ENCODE results near the gene MYLK4.
A peak's percentile ranks its signal among the peaks of the same experiment; 100 is the strongest.

Gene MYLK4

DNA sequence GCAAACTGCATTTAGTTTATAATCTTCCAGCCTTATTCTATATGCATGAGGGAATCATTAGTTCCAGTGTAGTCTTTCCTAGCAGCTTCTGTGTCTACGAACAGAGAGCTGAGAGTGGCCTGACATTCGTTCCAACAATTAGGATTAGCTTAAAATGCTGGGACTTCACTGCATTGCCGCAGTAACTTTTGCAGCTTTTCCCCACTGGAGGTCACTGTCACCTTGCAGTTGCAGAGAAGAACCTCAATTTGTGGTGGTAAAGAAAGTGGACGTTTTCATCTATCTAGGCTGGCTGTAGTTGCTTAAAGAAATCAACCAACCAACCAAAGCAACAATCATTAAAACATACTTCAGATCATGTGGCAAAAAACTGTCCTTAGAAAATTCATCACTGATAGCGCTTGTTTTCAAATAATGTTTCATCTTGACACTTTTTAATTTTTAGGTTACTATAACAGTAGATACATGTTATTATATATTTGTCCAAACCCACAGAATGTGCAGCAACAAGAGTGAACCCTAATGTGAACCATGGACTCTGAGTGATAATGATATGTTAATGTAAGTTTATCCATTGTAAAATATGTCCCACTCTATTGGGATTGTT is 12.2 kb downstream of the MYLK4 start:
- H3K9ac ChIP-seq = no peak overlapping the region
- no peak overlapping the region for H3K4me3 ChIP-seq (IDR thresholded peaks at IDR 0.05; ENCODE audit: insufficient read depth, low read depth, low read length)
- no peak overlapping the region for H3K4me2 ChIP-seq
- no peaks in the 10 kb centered on the region for H3K79me2 ChIP-seq (ENCODE audit: insufficient read depth, low read depth)
- TF ChIP-seq, protein P1, sequence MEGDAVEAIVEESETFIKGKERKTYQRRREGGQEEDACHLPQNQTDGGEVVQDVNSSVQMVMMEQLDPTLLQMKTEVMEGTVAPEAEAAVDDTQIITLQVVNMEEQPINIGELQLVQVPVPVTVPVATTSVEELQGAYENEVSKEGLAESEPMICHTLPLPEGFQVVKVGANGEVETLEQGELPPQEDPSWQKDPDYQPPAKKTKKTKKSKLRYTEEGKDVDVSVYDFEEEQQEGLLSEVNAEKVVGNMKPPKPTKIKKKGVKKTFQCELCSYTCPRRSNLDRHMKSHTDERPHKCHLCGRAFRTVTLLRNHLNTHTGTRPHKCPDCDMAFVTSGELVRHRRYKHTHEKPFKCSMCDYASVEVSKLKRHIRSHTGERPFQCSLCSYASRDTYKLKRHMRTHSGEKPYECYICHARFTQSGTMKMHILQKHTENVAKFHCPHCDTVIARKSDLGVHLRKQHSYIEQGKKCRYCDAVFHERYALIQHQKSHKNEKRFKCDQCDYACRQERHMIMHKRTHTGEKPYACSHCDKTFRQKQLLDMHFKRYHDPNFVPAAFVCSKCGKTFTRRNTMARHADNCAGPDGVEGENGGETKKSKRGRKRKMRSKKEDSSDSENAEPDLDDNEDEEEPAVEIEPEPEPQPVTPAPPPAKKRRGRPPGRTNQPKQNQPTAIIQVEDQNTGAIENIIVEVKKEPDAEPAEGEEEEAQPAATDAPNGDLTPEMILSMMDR (conservative IDR thresholded peaks at IDR 0.05; ENCODE audit: low read depth, low read length) = peak; percentile 70
- H4K20me1 ChIP-seq (ENCODE audit: insufficient read depth) = no peaks in the 10 kb centered on the region
- no peak overlapping the region for H2AFZ ChIP-seq (ENCODE audit: low read depth)
- H3K36me3 ChIP-seq (ENCODE audit: insufficient read depth) = no peaks in the 10 kb centered on the region
- H3K27ac ChIP-seq = no peak overlapping the region
- H3K27me3 ChIP-seq (ENCODE audit: insufficient read depth, low read depth) = no peaks in the 10 kb centered on the region
- H3K4me1 ChIP-seq (ENCODE audit: low read depth, poor library complexity, severe bottlenecking) = no peaks in the 10 kb centered on the region

DNA sequence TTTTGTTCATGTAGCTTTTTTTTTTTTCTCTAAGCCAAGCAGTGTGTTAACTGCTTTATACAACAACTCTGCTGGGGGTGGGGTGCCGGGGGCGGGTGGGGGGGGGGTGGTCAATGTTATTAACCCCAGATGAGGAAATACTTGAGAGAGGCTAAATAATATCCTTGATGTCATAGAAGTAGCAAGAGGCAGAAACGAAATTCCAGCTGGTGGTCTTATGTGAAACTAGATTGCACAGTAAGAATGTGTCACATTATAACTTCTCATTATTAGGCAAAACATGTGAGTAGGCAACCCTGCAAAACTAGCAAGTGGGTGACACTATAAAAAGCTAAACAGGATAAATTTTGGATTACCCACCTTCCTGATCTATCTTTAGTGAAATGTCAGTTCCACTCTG is 12.8 kb downstream of the MYLK4 start:
- Histone ChIP-seq H3K4me2 (no peak overlapping the region), H3K4me1 (ENCODE audit: low read depth, poor library complexity, severe bottlenecking) (no peaks in the 10 kb centered on the region), H3K36me3 (ENCODE audit: insufficient read depth) (no peaks in the 10 kb centered on the region), H3K79me2 (ENCODE audit: insufficient read depth, low read depth) (no peaks in the 10 kb centered on the region), H2AFZ (ENCODE audit: low read depth) (no peak overlapping the region), H3K4me3 (IDR thresholded peaks at IDR 0.05; ENCODE audit: insufficient read depth, low read depth, low read length) (no peak overlapping the region), H3K9ac (no peak overlapping the region), H3K27me3 (ENCODE audit: insufficient read depth, low read depth) (no peaks in the 10 kb centered on the region), H4K20me1 (ENCODE audit: insufficient read depth) (no peaks in the 10 kb centered on the region), H3K27ac (no peak overlapping the region)
- TF ChIP-seq, protein P1 (conservative IDR thresholded peaks at IDR 0.05; ENCODE audit: low read depth, low read length) = no peak

DNA sequence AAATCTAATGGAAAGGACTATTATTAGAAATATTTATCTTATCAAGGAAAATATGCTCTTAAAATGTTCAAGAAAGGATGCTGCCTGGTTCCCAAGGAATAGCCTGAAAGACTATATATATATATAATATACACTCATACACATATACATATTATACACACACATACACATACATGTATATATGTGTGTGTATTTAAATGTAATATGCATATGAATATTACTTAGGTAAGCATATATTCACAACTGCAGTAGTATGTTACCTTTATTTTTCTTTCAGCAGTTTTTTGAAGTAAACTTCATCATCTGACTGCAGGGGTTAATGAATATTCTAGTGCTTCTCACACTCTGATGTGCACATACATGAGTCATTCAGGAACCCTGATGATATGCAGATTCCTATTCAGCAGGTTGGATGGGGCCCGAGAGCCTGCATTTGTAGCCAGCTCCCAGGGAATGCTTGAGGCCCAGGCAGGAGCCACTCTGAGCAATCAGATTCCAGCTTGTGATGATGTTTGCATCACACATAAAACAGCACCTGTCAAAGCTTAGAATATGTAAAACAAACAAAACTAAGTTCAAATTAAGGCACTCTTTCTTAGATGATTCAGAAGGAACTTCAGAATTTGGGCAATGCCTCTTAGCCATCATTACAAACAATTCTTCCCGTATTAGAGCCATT is 16.1 kb downstream of the MYLK4 start:
- H3K79me2 ChIP-seq (ENCODE audit: insufficient read depth, low read depth) = no peaks in the 10 kb centered on the region
- no peak overlapping the region for H2AFZ ChIP-seq (ENCODE audit: low read depth)
- TF ChIP-seq, protein P1 (conservative IDR thresholded peaks at IDR 0.05; ENCODE audit: low read depth, low read length) = no peak
- no peak overlapping the region for H3K9ac ChIP-seq
- H3K36me3 ChIP-seq (ENCODE audit: insufficient read depth) = no peaks in the 10 kb centered on the region
- no peak overlapping the region for H3K4me3 ChIP-seq (IDR thresholded peaks at IDR 0.05; ENCODE audit: insufficient read depth, low read depth, low read length)
- H4K20me1 ChIP-seq (ENCODE audit: insufficient read depth) = no peaks in the 10 kb centered on the region
- no peak overlapping the region for H3K4me2 ChIP-seq
- no peaks in the 10 kb centered on the region for H3K4me1 ChIP-seq (ENCODE audit: low read depth, poor library complexity, severe bottlenecking)
- H3K27ac ChIP-seq = no peak overlapping the region
- no peaks in the 10 kb centered on the region for H3K27me3 ChIP-seq (ENCODE audit: insufficient read depth, low read depth)

DNA sequence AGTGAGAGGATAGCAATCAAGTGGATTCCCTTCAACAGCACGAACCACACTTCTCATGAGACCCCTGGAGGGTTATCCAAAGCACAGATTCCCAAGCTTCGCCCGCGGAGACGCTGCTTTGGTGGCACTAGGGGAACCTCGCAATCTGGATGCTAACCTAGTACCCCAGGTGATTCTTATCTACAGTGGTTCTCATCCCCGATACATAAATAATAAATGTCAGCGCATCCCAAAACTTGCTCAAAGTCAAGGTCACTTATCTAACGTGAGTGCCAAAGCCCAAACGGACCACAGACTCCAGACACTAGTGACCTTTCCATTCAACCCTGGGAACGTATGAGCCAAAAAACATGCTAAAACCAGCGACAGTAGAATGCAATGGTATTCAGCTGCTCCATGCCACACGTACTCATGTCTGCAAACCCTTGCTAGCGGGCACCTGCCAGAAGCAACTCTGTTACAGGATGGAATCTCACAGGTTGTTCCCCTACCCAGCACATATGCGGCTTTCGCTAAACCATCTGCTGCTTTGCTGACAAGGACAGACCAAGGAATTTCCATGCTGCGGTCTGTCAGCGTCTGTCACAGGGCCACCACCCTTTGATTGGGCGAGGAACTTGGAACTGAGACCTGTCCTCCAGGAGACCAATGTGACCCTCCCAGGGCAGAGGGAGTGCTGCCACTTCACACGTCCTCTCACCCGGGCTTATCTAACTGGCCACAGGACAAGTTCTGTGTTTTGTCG is 16.8 kb downstream of the MYLK4 start:
- no peaks in the 10 kb centered on the region for H3K27me3 ChIP-seq (ENCODE audit: insufficient read depth, low read depth)
- H4K20me1 ChIP-seq (ENCODE audit: insufficient read depth) = no peaks in the 10 kb centered on the region
- no peaks in the 10 kb centered on the region for H3K36me3 ChIP-seq (ENCODE audit: insufficient read depth)
- H3K79me2 ChIP-seq (ENCODE audit: insufficient read depth, low read depth) = no peaks in the 10 kb centered on the region
- H3K4me1 ChIP-seq (ENCODE audit: low read depth, poor library complexity, severe bottlenecking) = no peaks in the 10 kb centered on the region
- no peak overlapping the region for H3K27ac ChIP-seq
- H3K9ac ChIP-seq = no peak overlapping the region
- H3K4me2 ChIP-seq = no peak overlapping the region
- no peak overlapping the region for H3K4me3 ChIP-seq (IDR thresholded peaks at IDR 0.05; ENCODE audit: insufficient read depth, low read depth, low read length)
- no peak overlapping the region for H2AFZ ChIP-seq (ENCODE audit: low read depth)
- TF ChIP-seq, protein P1 (conservative IDR thresholded peaks at IDR 0.05; ENCODE audit: low read depth, low read length) = no peak

All from KMS-11 (cell line).